ENCODE data around the gene VAV1. TPM values are rescaled to one million over a fixed set of nuclear protein-coding genes. Genes with fewer than 3 reads are reported as not detected.
"Not testable (repeated sequence)": the region's sequence is repeated elsewhere in the genome, so short reads cannot be mapped to it uniquely, and the experiment has no call there.

VAV1 gene
- total and polyA plus RNA-seq, 4 donors = 4.2 to 9.5 (median 5.2) TPM

DNA sequence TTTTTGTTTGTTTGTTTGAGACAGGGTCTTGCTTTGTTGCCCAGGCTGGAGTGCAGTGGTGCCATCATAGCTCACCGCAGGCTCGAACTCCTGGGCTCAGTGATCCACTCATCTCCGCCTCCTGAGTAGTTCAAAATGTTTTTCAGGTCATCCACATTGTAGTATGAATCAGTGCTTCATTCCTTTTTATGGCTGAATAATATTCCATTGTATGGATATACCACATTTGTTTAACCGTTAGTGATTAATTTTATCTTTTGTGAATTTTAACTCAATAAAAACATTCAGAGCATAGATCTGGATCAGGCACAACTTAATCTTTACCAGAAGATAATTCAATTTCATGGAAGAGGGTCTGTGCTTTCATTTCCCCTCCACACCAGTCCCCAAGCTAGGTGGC lies 47.7 kb downstream of the VAV1 start:
- Histone ChIP-seq H3K36me3 (ENCODE audit: control insufficient read depth, insufficient read depth, low read length) (no peaks in the 10 kb centered on the region), H3K4me1 (ENCODE audit: control insufficient read depth, insufficient read depth, low read length) (no peaks in the 10 kb centered on the region), H3K27ac (ENCODE audit: low read depth, low read length) (no peak overlapping the region), H3K4me3 (ENCODE audit: low read depth, low read length) (no peak overlapping the region), H3K27me3 (ENCODE audit: control insufficient read depth, insufficient read depth, low read length) (no peaks in the 10 kb centered on the region), H3K9me3 (ENCODE audit: control insufficient read depth, insufficient read depth, low read length) (peaks cover 9% of the 10 kb centered on the region)
- WGBS (ENCODE audit: insufficient coverage) = 80% methylated on average over 2 of the region's 4 CpGs
- no peak for DNase-seq (ENCODE audit: low read depth in 4 of 6, low spot score in 6 of 6)

DNA sequence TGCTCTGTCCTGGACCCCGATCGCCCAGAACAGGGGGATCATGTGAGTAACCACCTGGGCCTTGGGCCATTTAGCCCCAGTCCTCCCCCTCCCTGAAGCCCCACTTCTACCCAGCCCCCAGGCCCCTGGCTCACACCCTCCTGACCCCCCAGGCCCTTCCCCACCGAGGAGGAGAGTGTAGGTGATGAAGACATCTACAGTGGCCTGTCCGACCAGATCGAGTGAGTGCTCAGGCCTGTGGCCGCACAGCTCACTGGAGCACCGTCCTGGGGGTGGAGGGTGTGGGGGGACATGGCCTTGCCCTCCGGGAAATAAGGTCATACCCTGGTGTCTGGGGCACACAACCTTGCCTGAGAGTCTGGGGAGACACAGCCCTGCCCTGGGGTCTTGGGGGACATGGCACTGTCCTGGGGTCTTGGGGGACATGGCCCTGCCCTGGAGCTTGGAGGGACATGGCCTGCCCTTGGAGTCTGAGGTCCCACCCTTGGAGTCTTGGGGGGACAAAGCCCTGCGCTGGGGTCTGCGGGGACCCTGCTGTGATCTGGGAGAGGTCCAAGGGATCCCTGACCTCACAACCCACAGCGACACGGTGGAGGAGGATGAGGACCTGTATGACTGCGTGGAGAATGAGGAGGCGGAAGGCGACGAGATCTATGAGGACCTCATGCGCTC lies 49.3 kb downstream of the VAV1 start:
- DNase-seq (ENCODE audit: low read depth in 4 of 6, low spot score in 6 of 6) = no peak
- Histone ChIP-seq H3K9me3 (ENCODE audit: control insufficient read depth, insufficient read depth, low read length) (peaks cover 9% of the 10 kb centered on the region), H3K4me1 (ENCODE audit: control insufficient read depth, insufficient read depth, low read length) (no peaks in the 10 kb centered on the region), H3K36me3 (ENCODE audit: control insufficient read depth, insufficient read depth, low read length) (no peaks in the 10 kb centered on the region), H3K27ac (ENCODE audit: low read depth, low read length) (no peak overlapping the region), H3K4me3 (ENCODE audit: low read depth, low read length) (no peak overlapping the region), H3K27me3 (ENCODE audit: control insufficient read depth, insufficient read depth, low read length) (no peaks in the 10 kb centered on the region)
- WGBS (ENCODE audit: insufficient coverage) = 90% methylated on average over 7 of the region's 17 CpGs

DNA sequence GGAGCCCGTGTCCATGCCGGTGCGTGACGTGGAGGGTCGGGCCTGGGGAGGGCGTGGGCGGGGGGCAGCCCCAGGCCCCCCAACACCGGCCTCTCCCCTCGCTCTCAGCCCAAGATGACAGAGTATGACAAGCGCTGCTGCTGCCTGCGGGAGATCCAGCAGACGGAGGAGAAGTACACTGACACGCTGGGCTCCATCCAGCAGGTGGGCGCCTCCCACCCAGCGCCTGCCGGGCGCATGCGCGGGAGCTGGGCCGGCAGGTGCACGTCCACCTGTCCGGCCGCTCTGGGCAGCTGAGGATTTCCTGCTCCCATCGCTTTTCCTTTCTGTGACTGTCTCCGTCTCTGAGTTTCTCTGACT lies 49.8 kb downstream of the VAV1 start:
- 64% methylated on average over 14 of the region's 25 CpGs for WGBS (ENCODE audit: insufficient coverage)
- no peaks in the 10 kb centered on the region for H3K27me3 ChIP-seq (ENCODE audit: control insufficient read depth, insufficient read depth, low read length)

DNA sequence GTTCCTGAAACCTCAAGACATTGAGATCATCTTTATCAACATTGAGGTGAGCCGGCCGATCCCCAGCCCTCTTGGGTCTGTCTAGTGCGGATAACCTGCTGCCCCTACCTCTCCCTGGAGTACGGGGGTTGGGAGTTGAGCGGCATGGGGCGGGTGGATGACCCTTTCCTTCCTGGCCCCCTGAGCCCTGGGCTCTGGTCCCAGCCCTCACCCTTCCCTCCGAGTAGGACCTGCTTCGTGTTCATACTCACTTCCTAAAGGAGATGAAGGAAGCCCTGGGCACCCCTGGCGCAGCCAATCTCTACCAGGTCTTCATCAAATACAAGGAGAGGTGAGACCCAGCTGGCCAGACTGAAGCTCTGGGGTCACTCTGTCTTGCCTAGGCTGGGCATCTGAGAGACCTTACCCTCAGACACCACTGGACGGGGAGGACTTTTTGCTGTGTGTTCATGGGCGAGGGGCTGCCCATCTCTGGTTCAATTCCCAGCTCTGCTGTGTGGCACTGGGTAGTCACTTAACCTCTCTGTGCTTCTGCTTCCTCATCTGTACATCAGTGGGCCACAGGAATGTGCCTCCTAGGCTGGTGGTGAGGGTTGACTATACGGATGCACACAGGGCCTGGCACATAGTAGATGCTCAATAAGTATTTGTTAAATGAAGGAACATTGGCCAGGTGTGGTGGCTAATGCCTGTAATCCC lies 52.7 kb downstream of the VAV1 start:
- DNase-seq (ENCODE audit: low read depth in 4 of 6, low spot score in 6 of 6) = no peak
- H3K27ac ChIP-seq (ENCODE audit: low read depth, low read length) = no peak overlapping the region
- H3K4me1 ChIP-seq (ENCODE audit: control insufficient read depth, insufficient read depth, low read length) = no peaks in the 10 kb centered on the region
- H3K9me3 ChIP-seq (ENCODE audit: control insufficient read depth, insufficient read depth, low read length) = peaks cover 5% of the 10 kb centered on the region
- no peak overlapping the region for H3K4me3 ChIP-seq (ENCODE audit: low read depth, low read length)
- 92% methylated on average over 8 of the region's 12 CpGs for WGBS (ENCODE audit: insufficient coverage)
- H3K36me3 ChIP-seq (ENCODE audit: control insufficient read depth, insufficient read depth, low read length) = no peaks in the 10 kb centered on the region
- H3K27me3 ChIP-seq (ENCODE audit: control insufficient read depth, insufficient read depth, low read length) = no peaks in the 10 kb centered on the region

More for the DNA sequence above, 49.8 kb downstream of the VAV1 start:
- Histone ChIP-seq H3K27ac (ENCODE audit: low read depth, low read length) (no peak overlapping the region), H3K9me3 (ENCODE audit: control insufficient read depth, insufficient read depth, low read length) (peaks cover 9% of the 10 kb centered on the region), H3K4me3 (ENCODE audit: low read depth, low read length) (no peak overlapping the region), H3K4me1 (ENCODE audit: control insufficient read depth, insufficient read depth, low read length) (no peaks in the 10 kb centered on the region), H3K36me3 (ENCODE audit: control insufficient read depth, insufficient read depth, low read length) (no peaks in the 10 kb centered on the region)
- DNase-seq (ENCODE audit: low read depth in 4 of 6, low spot score in 6 of 6) = no peak

DNA sequence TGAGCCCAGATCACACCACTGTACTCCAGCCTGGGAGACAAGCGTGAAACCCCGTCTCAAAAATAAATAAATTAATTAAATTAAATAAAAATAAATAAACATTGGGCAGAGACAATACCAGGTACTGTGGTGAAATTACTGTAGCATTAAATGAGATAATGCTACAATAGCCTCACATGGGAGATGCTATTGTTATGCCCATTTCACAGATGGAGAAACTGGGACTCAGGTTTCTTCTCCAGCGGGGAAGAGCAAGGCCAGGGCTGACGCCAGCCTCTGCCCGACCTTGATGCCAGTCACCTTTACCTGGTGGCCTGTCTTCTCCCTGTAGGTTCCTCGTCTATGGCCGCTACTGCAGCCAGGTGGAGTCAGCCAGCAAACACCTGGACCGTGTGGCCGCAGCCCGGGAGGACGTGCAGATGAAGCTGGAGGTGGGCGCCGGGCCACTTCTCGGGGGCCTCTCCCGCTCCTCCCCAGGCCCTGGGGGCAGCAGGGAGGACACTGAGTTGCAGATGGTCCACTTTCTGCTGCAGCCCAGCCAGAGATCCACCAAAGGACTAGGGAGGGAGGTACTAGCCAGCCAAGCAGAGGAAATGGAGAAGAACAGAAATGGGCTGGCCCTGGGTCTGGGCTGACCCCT lies 53.9 kb downstream of the VAV1 start:
- Histone ChIP-seq H3K4me1 (ENCODE audit: control insufficient read depth, insufficient read depth, low read length) (no peaks in the 10 kb centered on the region), H3K9me3 (ENCODE audit: control insufficient read depth, insufficient read depth, low read length) (no peaks in the 10 kb centered on the region), H3K27ac (ENCODE audit: low read depth, low read length) (no peak overlapping the region), H3K4me3 (ENCODE audit: low read depth, low read length) (no peak overlapping the region), H3K27me3 (ENCODE audit: control insufficient read depth, insufficient read depth, low read length) (no peaks in the 10 kb centered on the region), H3K36me3 (ENCODE audit: control insufficient read depth, insufficient read depth, low read length) (no peaks in the 10 kb centered on the region)
- DNase-seq (ENCODE audit: low read depth in 4 of 6, low spot score in 6 of 6) = no peak
- 92% methylated on average over 13 of the region's 15 CpGs for WGBS (ENCODE audit: insufficient coverage)

DNA sequence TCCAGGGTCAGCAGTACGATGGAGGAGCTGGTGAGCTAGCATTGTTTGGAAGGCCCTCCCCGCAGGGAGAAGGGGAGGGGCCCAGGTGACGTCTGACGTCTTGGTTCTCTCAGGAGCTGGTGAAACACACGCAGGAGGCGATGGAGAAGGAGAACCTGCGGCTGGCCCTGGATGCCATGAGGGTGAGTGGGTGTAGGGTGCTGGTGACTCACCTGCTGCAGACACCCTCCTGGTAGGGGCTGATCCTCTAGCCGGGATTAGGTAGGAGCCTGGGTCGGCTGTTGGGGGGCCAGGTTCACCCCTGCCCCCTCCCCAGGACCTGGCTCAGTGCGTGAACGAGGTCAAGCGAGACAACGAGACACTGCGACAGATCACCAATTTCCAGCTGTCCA lies 55.8 kb downstream of the VAV1 start:
- Histone ChIP-seq H3K27ac (ENCODE audit: low read depth, low read length) (no peak overlapping the region), H3K9me3 (ENCODE audit: control insufficient read depth, insufficient read depth, low read length) (no peaks in the 10 kb centered on the region), H3K36me3 (ENCODE audit: control insufficient read depth, insufficient read depth, low read length) (no peaks in the 10 kb centered on the region), H3K4me1 (ENCODE audit: control insufficient read depth, insufficient read depth, low read length) (no peaks in the 10 kb centered on the region), H3K4me3 (ENCODE audit: low read depth, low read length) (no peak overlapping the region), H3K27me3 (ENCODE audit: control insufficient read depth, insufficient read depth, low read length) (no peaks in the 10 kb centered on the region)
- 29% methylated on average over 14 of the region's 14 CpGs for WGBS (ENCODE audit: insufficient coverage)
- no peak for DNase-seq (ENCODE audit: low read depth in 4 of 6, low spot score in 6 of 6)

DNA sequence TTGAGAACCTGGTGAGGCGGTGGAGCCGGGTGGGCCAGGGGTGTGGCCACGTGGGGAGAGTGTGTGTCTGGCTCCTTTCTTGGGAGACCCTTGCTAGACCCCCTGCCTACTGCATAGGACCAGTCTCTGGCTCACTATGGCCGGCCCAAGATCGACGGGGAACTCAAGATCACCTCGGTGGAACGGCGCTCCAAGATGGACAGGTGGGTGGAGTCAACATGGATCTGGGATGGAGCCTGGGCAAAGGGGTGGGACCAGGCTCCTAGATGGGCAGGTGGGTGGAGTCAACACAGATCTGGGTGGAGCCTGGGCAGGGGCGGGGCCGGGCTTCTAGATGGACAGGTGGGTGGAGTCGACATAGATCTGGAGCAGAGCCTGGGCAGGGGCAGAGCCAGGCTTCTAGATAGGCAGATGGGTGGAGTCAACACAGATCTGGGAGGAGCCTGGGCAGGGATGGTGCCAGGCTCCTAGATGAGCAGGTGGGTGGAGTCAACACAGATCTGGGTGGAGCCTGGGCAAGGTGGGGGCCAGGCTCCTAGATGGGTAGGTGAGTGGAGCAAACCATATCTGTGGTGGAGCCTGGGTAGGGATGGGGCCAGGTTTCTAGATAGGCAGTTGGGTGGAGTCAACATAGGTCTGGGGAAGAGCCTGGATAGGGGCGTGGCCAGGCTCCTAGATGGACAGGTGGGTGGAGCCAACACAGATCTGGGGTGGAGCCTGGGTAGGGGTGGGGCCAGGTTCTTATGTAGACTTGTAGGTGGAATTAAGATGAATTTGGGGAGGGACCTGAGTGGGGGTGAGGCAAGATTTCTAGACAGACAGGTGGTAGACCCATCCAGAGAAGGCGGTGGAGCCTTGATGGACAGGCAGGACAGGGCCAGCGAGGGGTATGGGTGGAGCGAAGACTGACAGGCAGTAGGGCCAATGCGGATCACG lies 56.5 kb downstream of the VAV1 start:
- 54% methylated on average over 18 of the region's 18 CpGs for WGBS (ENCODE audit: insufficient coverage)
- H3K4me1 ChIP-seq (ENCODE audit: control insufficient read depth, insufficient read depth, low read length) = no peaks in the 10 kb centered on the region
- H3K4me3 ChIP-seq (ENCODE audit: low read depth, low read length) = no peak overlapping the region
- no peaks in the 10 kb centered on the region for H3K27me3 ChIP-seq (ENCODE audit: control insufficient read depth, insufficient read depth, low read length)
- H3K27ac ChIP-seq (ENCODE audit: low read depth, low read length) = no peak overlapping the region
- no peaks in the 10 kb centered on the region for H3K9me3 ChIP-seq (ENCODE audit: control insufficient read depth, insufficient read depth, low read length)
- H3K36me3 ChIP-seq (ENCODE audit: control insufficient read depth, insufficient read depth, low read length) = no peaks in the 10 kb centered on the region
- DNase-seq (ENCODE audit: low read depth in 4 of 6, low spot score in 6 of 6) = no peak

DNA sequence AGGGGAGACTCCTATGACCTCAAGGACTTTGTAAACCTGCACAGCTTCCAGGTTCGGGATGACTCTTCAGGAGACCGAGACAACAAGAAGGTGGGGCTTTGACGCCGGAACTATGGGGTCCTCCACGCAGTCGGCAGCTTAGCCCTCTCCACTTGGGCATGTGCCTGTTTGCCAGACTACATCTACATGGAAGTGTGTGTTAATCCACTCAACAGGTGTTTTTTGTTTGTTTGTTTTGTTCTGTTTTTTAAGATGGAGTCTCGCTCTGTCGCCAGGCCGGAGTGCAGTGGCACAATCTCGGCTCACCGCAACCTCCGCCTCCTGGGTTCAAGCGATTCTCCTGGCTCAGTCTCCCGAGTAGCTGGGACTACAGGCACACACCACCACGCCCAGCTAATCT lies 57.3 kb downstream of the VAV1 start:
- H3K4me1 ChIP-seq (ENCODE audit: control insufficient read depth, insufficient read depth, low read length); H3K27ac ChIP-seq (ENCODE audit: low read depth, low read length); H3K9me3 ChIP-seq (ENCODE audit: control insufficient read depth, insufficient read depth, low read length); H3K27me3 ChIP-seq (ENCODE audit: control insufficient read depth, insufficient read depth, low read length); H3K4me3 ChIP-seq (ENCODE audit: low read depth, low read length); DNase-seq (ENCODE audit: low read depth in 4 of 6, low spot score in 6 of 6); H3K36me3 ChIP-seq (ENCODE audit: control insufficient read depth, insufficient read depth, low read length): not testable (repeated sequence)
- 90% methylated on average over 15 of the region's 15 CpGs for WGBS (ENCODE audit: insufficient coverage)

DNA sequence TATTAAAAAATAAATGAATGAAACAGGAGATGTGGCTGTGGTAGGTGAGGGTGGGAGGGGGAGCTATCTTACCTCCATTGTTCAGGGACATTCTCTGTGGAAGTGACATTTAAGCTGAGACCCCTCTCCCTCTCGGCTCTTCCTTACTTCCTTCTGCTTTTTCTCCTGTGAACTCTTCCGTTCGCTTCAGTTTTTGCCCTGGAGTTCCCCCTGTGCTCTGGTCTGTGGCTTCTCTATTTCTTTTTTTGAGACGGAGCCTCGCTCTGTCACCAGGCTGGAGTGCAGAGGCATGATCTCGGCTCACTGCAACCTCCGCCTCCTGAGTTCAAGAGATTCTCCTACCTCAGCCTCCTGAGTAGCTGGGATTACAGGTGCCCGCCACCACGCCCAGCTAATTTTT lies 58.6 kb downstream of the VAV1 start:
- not testable (repeated sequence) for H3K4me1 ChIP-seq (ENCODE audit: control insufficient read depth, insufficient read depth, low read length); H3K27ac ChIP-seq (ENCODE audit: low read depth, low read length); H3K9me3 ChIP-seq (ENCODE audit: control insufficient read depth, insufficient read depth, low read length); H3K4me3 ChIP-seq (ENCODE audit: low read depth, low read length); H3K27me3 ChIP-seq (ENCODE audit: control insufficient read depth, insufficient read depth, low read length); DNase-seq (ENCODE audit: low read depth in 4 of 6, low spot score in 6 of 6); H3K36me3 ChIP-seq (ENCODE audit: control insufficient read depth, insufficient read depth, low read length)
- 60% methylated on average over 5 of the region's 9 CpGs for WGBS (ENCODE audit: insufficient coverage)
